Vagina (tissue), 2 donors: ENCODE measurements around the gene SIRPB1. TPM values are rescaled to one million over a fixed set of nuclear protein-coding genes. Genes with fewer than 3 reads are reported as not detected.

Experiments
- DNase-seq, 2 donors: peaks; one replicate each; pipeline ENCODE4 v3.0.0-alpha.2; 2017; ENCODE audit errors: extremely low spot score in 2 of 2
- H3K27ac ChIP-seq: fragments of 200-600 bp; sonication (generic); one replicate; pipeline ENCODE4 v1.5.1; 2019
- H3K27me3 ChIP-seq: fragments of 200-600 bp; sonication (generic); one replicate; pipeline ENCODE4 v1.5.1; 2019
- H3K36me3 ChIP-seq, 2 donors: fragments of 200-600 bp; sonication (generic); one replicate each; pipeline ENCODE4 v1.5.1; 2017 to 2019
- H3K4me1 ChIP-seq: fragments of 200-600 bp; sonication (generic); one replicate; pipeline ENCODE4 v1.5.1; 2019
- H3K4me3 ChIP-seq, 2 donors: fragments of 200-600 bp; sonication (generic); 1 replicate in 1 of 2; 2 replicates in 1 of 2; pipeline ENCODE4 v1.5.1; 2016 to 2019
- H3K9me3 ChIP-seq: fragments of 200-600 bp; sonication (generic); one replicate; pipeline ENCODE4 v1.5.1; 2019
- POLR2A ChIP-seq, 2 donors: fragments of 450-650 bp; IDR thresholded peaks; one replicate each; pipeline ENCODE4 v1.6.1; 2017; ENCODE audit warnings: antibody characterized with exemption in 2 of 2, mild to moderate bottlenecking in 2 of 2, moderate library complexity in 2 of 2
- POLR2AphosphoS5 ChIP-seq, 2 donors: sonication (generic); formaldehyde crosslinking; IDR thresholded peaks; one replicate each; pipeline ENCODE4 v1.9.0; 2017; ENCODE audit warnings: antibody characterized with exemption in 2 of 2, mild to moderate bottlenecking in 2 of 2, low read depth in 1 of 2; ENCODE audit not compliant: insufficient read depth in 1 of 2
- intact Hi-C: fragments of 100-400 bp; cut with DNase I; formaldehyde crosslinking; loops from one replicate; pipeline ENCODE4 v1.15.1; 2023
- total RNA-seq: library from RNA; depleted of rRNA; stranded (reverse); fragments of >200 nt; gene quantifications from one replicate; pipeline ENCODE4 v1.2.3, GENCODE V29; 2016
- TF ChIP-seq, protein P1 (sequence below), 3 experiments: fragments of 450-650 bp in 2 of 3; fragments of 200-600 bp in 1 of 3; sonication (generic) in 1 of 3; IDR thresholded peaks; one replicate each; pipeline ENCODE4 v1.5.1; 2017 to 2019; ENCODE audit warnings: antibody characterized with exemption in 3 of 3, mild to moderate bottlenecking in 2 of 3, moderate library complexity in 2 of 3

The SIRPB1 gene
- total RNA-seq, 1 donor from 2014 or later = 2.5 TPM

DNA sequence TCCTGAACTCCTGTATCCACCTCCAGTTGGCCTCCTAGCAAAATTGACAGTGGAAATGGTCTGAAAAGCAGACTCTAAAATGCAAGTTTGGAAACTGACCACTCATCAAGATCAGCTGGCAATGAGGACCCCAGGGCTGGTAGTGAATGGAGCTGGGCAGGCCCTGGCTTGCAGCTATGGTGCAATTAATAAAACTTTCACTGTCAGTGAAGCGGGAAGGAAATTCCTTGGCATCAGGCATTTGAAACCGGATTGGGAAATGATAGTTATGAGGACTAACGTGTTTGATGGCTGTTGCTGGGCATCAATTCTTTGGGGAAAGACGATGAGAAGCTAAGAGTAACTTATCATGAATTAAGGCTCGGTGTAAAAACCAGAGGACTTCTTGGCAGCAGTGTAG is 19.1 kb downstream of the SIRPB1 start:
- Histone ChIP-seq H3K4me1 (no peaks in the 10 kb centered on the region), H3K27me3 (no peaks in the 10 kb centered on the region), H3K36me3 (no peaks in the 10 kb centered on the region), H3K9me3 (no peaks in the 10 kb centered on the region), H3K27ac (no peak overlapping the region), H3K4me3 (no peak overlapping the region)
- TF ChIP-seq, protein P1, sequence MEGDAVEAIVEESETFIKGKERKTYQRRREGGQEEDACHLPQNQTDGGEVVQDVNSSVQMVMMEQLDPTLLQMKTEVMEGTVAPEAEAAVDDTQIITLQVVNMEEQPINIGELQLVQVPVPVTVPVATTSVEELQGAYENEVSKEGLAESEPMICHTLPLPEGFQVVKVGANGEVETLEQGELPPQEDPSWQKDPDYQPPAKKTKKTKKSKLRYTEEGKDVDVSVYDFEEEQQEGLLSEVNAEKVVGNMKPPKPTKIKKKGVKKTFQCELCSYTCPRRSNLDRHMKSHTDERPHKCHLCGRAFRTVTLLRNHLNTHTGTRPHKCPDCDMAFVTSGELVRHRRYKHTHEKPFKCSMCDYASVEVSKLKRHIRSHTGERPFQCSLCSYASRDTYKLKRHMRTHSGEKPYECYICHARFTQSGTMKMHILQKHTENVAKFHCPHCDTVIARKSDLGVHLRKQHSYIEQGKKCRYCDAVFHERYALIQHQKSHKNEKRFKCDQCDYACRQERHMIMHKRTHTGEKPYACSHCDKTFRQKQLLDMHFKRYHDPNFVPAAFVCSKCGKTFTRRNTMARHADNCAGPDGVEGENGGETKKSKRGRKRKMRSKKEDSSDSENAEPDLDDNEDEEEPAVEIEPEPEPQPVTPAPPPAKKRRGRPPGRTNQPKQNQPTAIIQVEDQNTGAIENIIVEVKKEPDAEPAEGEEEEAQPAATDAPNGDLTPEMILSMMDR (IDR thresholded peaks at IDR 0.05) = no peak
- TF ChIP-seq POLR2A (IDR thresholded peaks at IDR 0.05) = no peak
- no peak for TF ChIP-seq POLR2AphosphoS5 (IDR thresholded peaks at IDR 0.05; ENCODE audit: insufficient read depth in 1 of 2, low read depth in 1 of 2)
- intact Hi-C loops = no loop called here
- no peak for DNase-seq

DNA sequence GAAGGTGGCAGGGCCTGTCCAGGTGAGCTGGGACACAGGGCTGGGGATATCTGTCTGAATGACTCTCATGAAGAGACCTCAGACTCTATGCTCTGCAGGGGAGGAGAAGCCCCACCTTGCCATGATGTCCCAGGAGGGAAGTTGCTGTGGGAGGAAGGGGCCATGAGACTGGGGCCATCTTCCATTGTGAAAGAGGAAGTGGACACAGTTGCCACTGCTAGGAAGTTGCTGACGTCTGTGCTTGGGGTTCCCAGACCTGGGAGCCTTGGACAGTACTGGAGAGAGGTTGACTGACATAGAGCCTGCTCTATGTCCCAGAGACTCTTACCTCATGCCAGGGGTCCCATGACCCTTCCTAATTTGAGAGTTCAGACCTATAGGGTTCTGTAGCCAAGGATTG is 24.5 kb downstream of the SIRPB1 start:
- TF ChIP-seq, protein P1 (IDR thresholded peaks at IDR 0.05) = no peak
- TF ChIP-seq POLR2AphosphoS5 (IDR thresholded peaks at IDR 0.05; ENCODE audit: insufficient read depth in 1 of 2, low read depth in 1 of 2) (no peak), POLR2A (IDR thresholded peaks at IDR 0.05) (no peak)
- no peak for DNase-seq
- H3K27ac ChIP-seq = no peak overlapping the region
- H3K27me3 ChIP-seq = no peaks in the 10 kb centered on the region
- no peaks in the 10 kb centered on the region for H3K9me3 ChIP-seq
- H3K4me1 ChIP-seq = no peaks in the 10 kb centered on the region
- no peak overlapping the region for H3K4me3 ChIP-seq
- intact Hi-C loops = no loop called here
- no peaks in the 10 kb centered on the region for H3K36me3 ChIP-seq

DNA sequence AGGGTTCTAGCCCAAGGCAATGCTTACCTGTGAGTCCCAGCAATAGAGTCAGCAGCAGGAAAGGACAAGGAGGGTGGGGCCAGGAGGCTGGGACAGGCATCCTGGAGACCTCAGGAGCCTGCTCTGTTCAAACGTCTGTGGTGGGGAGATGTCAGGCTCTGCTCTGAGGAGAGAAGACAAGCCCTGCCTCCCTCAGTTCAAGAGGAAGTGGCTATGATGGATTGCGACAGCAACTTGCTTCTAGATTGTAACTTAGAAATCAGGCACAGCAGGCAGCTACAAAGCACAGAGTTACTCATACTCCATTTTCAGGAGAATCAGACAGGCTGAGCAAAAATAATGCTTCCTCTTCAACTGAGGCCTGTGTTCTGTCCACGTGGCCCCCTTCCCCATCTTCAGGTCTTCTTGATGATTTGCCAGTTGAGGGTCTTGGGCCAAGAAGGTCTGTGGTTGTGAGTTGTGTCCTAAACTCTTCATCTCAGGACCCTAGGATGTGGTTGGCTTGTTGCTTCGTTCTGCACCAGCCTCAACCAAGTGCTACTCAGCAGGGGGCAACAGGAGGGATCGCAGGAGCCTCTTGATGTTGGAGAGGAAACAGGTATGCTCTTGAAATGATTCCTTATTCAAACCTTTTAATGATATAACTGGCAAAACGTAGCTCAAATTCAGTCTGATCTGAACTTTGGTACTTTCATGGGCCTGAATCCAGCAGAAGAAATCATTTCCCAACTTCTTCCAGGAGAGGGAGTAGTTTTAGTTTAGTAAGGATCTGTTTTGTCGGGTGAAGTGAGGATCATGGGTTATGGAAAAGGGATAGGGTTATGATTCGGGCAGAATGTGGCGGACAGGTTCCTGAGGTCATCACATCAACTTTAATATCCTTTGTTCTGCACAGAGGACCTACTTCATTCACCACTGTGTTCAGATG is 31.0 kb downstream of the SIRPB1 start:
- Histone ChIP-seq H3K36me3 (no peaks in the 10 kb centered on the region), H3K9me3 (no peaks in the 10 kb centered on the region), H3K4me3 (no peak overlapping the region), H3K27ac (no peak overlapping the region), H3K4me1 (no peaks in the 10 kb centered on the region), H3K27me3 (no peaks in the 10 kb centered on the region)
- DNase-seq = no peak
- intact Hi-C loops = no loop called here
- TF ChIP-seq POLR2AphosphoS5 (IDR thresholded peaks at IDR 0.05; ENCODE audit: insufficient read depth in 1 of 2, low read depth in 1 of 2) (no peak), POLR2A (IDR thresholded peaks at IDR 0.05) (no peak)
- TF ChIP-seq, protein P1 (IDR thresholded peaks at IDR 0.05) = no peak

DNA sequence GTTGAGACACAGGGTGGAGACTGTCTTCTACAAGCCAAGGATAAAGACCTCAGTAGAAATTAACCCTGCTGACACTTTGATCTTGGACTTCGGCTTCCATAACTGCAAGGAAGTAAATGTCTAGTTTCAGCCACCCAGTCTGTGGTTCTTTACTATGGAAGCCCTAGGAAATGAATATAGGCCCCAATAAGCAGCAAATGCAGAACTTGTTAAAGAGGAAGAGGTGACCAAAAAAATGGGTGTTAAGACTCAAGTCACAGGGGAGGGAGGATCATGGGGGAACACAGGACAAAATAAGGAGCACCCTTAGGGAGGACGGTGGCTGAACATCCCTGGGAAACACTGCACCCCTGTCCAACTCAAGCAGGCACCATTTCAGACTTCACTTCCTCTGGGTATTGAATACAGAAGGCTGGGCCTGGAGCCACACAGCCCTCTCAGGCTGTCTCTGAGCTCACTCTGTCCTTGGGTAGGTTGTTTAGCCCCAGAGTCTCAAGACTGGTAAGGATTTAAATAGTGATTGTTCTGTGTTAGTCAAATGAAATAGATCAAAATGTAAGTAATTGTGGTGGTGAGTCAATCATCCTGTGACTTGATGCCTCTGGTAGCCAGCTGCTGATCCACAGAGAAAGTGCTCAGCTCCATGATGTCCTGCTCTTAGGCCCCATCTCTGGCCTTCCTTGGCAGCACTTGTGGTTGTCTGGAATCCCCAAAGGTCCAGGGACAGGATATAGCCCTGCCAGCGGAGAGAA is 31.9 kb downstream of the SIRPB1 start:
- no peaks in the 10 kb centered on the region for H3K36me3 ChIP-seq
- no peak overlapping the region for H3K4me3 ChIP-seq
- no peaks in the 10 kb centered on the region for H3K9me3 ChIP-seq
- no peak overlapping the region for H3K27ac ChIP-seq
- H3K27me3 ChIP-seq = no peaks in the 10 kb centered on the region
- no peak for DNase-seq
- intact Hi-C loops = no loop called here
- TF ChIP-seq POLR2AphosphoS5 (IDR thresholded peaks at IDR 0.05; ENCODE audit: insufficient read depth in 1 of 2, low read depth in 1 of 2) (no peak), POLR2A (IDR thresholded peaks at IDR 0.05) (no peak)
- TF ChIP-seq, protein P1 (IDR thresholded peaks at IDR 0.05) = no peak
- no peaks in the 10 kb centered on the region for H3K4me1 ChIP-seq
